HG03066 (cell line): ENCODE results near the gene ARHGAP23.
"Not testable (repeated sequence)": the region's sequence is repeated elsewhere in the genome, so short reads cannot be mapped to it uniquely, and the experiment has no call there.

ENCODE experiments used
- ATAC-seq: cut with Tn5 transposase; IDR thresholded peaks from one replicate; pipeline ENCODE4 v1.9.1; 2021; ENCODE audit warnings: low read depth; ENCODE audit not compliant: unreplicated experiment

The ARHGAP23 gene

DNA sequence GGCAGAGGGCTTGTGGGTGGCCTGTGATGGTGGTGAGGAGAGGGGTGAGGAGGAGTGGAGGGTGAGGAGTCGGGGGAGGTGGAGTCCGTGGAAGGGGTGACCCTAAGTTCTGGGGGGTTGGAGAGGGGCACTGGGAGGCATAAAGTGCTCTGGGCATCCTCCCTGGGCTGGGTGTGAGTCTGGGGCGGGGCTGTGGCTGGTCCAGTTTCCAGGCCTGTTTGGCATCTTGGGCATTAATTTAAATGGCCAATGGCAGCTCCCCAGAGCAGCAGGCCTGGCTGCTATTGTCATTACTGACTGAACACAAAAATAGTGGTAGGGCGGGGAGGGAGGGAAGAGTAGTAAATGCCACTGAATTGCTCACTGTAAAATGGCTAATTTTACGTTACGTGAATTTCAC is 7.7 kb upstream of the ARHGAP23 start:
- no peak for ATAC-seq

DNA sequence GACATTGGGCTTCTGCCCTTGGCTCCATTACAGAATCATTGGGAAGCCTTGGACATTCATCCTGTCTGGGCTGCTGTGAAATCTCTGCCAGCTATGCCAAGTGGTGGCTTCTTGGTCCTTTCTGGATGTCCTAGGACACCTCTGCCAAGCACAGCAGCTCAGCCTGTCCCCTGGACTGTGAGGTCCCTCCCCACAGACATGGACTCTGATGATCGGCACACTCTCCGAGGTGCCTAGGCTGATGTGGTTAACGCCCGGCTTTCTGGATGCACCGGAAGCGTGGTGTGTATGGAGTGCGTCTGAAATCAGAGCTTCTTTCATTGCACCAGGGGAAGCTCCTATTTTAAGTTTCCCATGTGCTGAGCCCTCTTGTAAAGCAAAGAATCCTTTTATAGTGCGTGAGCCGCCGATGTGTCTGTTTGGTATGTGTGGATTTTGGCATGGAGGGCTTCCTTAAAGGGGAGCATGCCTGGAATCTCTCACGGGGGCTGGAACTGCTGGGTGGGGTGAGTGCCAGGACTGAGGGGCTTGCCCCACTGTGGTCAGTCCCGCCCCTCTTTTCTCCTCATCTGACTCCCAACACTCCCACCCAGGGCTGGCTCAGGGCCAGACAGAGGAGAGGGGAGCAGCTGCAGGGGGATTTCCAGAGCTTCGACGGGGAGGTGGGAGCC is 7.0 kb upstream of the ARHGAP23 start:
- no peak for ATAC-seq

DNA sequence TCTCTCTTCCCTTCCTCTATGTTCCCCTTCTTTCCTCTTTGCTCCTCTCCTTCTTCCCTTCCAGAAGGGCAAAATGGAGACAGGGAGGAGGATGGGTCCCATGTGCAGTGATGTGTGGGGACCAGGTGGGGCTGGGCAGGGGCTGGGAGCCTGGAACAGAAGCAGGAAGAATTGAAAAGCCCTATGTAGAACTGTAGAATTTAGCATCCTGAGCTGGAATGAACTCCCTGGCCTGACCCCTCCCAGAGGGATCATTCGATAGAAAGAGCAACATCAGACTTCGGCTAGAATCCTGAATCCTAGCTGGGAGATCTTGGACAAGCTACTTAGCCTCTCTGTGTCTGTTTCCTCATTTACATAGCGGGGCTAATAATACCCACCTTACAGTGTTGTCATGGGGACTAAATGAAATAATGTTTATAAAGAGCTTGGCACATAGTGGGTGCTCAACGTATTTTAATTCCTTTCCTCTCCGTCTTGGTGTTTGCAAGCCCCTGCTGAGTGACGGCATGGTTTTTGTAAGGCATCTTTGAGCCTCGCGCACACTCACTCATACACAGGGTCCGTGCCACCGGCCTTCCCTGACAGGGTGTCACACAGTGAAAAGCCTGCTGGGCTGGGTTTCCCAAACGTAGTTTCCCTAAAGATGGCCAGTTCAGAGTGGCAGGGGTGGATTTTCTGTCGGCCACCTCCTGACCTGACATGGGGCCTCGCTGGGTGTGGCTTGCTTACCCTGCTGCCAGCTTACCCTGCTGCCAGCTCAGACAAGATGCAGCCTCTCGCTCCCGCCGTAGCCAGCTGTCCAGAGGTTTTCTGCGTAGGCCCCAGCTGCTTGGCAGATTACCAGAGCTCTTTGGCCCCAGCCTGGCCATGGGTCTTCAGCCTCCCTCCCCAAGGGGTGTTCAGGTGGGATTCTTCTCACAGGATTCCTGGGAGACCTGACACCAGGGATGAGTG is 6.1 kb upstream of the ARHGAP23 start:
- no peak for ATAC-seq

DNA sequence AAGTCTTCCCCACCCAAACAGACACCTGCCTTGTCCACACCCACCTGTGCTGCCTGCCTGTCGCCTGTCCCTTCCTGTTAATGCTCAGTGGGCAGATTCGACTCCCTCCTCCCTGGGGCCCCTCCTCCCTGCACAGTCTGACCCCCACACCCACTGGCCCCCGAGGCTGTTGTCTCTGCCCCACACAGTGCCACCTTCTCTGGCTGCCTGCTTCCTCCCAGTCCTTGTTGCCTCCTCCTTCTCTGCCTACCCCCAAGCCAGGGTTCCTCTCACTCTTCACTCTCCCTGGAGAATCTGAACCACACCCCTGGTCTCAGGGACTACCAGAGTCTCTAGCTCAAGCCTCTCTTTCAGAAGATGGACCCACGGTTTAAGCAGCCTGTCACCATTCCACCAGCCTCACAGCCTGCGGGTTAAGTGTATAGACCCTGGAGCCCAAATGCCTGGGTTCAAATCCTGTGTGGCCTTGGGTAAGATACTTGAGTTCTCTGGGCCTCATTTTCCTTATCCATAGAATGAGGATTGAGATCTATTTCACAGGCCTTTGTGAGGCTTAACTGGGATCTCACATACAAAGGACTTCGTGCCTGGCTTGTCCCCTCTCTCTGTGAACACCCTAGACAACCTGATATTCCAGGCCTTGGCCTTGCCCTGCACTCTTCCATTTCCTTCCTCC is 3.8 kb upstream of the ARHGAP23 start:
- ATAC-seq = no peak

DNA sequence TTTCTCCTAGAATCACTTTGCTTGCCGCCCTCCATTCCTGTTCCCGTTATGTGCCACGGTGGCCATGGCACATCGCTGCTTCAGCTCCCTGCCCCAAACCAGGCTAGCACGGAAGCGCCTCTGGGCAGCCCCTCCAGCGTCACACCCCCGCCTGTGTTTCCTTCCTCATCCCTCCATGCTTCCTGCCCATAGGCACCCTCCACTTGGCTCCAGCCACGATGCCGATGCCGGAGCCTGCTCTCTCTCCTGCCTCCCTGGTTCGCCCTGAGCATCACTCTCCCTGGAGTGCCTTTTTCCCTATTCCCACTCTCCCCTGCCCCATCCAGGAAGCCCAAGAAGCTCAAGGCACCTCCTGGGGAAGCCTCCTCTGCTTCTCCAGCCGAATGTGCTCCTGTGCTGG is 3.2 kb upstream of the ARHGAP23 start:
- ATAC-seq = no peak

DNA sequence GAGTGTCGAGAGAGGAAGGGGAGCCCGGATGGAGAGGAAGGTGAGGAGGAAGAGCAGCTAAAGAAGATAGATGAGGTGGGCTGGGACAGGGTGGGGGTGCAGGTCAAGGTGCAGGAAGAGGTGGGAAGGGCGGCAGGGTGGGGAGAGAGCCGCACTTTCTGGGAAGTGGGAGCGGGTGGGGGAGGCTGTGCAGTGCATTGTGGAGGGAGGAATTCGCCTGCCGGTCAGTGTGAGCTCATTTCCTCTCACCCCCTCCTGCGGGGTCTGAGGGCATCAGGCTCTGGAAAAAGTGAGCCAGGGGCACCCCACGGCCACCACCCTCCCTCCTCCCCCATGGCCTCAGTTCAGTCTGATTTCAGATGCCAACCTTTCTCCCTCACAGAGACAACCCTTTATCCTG is 2.5 kb upstream of the ARHGAP23 start:
- no peak for ATAC-seq

- ATAC-seq = no peak
These were observed 1.8 kb upstream of the ARHGAP23 start for GRCh38 chr17:38426441-38426840.

DNA sequence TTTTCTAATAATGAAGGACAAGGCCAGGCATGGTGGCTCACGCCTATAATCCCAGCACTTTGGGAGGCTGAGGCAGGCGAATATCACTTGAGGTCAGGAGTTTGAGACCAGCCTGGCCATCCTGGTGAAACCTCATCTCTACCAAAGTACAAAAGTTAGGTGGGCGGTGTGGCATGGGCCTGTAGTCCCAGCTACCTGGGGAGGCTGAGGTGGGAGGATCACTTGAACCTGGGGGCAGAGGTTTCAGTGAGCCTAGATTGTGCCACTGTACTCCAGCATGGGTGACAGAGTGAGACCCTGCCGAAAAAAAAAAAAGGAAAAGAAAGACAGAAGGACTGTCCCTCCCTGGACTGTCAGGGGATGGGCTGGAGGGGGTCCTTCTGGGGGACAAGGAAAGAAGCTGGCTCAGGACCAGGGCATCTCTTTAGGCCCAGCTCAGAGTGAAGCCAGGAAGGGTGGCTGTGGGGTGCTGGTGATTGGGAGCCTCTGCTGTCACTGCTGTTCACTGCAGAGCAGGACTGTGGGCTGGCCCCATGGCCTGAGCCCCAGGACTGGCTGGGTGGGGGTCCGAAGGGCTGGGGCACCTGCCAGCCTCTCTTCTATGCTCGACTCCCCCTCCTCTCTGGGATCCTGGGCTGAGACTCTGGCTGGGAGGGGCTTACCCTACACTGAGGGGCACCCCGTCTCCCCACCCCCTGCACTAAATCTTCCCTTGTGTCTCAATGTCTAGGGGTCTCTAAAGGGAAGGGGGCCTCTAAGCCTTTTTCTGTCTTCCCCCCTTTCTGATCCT is 909 bp upstream of the ARHGAP23 start:
- ATAC-seq = no peak

- no peak for ATAC-seq
These were observed 543 bp downstream of the ARHGAP23 start for GRCh38 chr17:38428643-38429371.

- no peak for ATAC-seq
These were observed 1.3 kb downstream of the ARHGAP23 start for GRCh38 chr17:38429476-38430100.

GRCh38 chr17:38430316-38430715 is 2.1 kb downstream of the ARHGAP23 start:
- no peak for ATAC-seq

DNA sequence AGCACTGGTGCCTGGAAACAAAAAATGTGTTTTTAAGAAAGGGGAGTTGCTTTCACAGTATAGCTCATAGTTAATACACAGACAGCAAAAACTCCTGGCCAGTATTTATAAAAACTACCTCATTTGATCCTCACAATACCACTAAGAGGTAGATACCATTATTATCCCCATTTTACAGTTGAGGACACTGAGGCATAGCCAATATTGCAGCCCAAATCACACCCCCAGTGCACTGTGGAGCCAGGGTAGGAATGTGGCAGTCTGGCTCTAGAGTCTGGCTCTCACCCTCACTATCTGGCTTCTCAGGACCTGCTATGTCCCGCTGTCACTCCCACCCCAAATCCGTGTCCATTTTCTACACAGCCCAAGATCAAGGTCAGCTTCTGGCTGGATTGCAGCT is 2.6 kb downstream of the ARHGAP23 start:
- ATAC-seq = no peak

- no peak for ATAC-seq
These were observed 3.3 kb downstream of the ARHGAP23 start for GRCh38 chr17:38431346-38432145.

GRCh38 chr17:38434178-38434665 is 6.0 kb downstream of the ARHGAP23 start:
- ATAC-seq = no peak

DNA sequence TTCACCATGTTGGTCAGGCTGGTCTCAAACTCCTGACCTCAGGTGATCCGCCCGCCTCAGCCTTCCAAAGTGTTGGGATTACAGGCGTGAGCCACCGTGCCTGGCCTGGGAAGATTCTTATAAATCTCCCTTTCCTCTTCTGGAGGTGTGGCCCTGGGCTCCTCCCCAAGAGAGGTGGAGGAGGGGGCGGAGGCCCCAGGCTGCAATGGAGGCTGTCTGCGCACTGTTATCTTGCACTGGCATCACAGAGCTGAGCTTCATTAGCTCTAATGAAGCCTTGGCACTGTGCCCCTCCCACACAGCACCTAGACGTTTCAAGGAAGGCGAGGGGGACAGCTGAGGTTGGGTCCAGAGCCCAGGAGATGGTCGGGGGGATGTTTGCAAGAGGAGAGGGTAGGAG is 7.5 kb downstream of the ARHGAP23 start:
- no peak for ATAC-seq

- no peak for ATAC-seq
These were observed 8.1 kb downstream of the ARHGAP23 start for GRCh38 chr17:38436386-38436785.

GRCh38 chr17:38437313-38437712 is 9.0 kb downstream of the ARHGAP23 start:
- ATAC-seq = not testable (repeated sequence)

GRCh38 chr17:38439436-38439835 is 11.2 kb downstream of the ARHGAP23 start:
- ATAC-seq = no peak
